K562 (cell line): ENCODE measurements around the gene EYA2. TPM values are rescaled to one million over a fixed set of nuclear protein-coding genes. Genes with fewer than 3 reads are reported as not detected.
A peak's percentile ranks its signal among the peaks of the same experiment; 100 is the strongest.

ENCODE experiments used
- C11orf30 ChIP-seq: fragments of 450-650 bp; IDR thresholded peaks from 2 replicates; pipeline ENCODE4 v1.6.1; 2016; ENCODE audit warnings: low read depth, mild to moderate bottlenecking
- GABPB1 ChIP-seq: sonication (generic); formaldehyde crosslinking; IDR thresholded peaks from 2 replicates; pipeline ENCODE4 v1.8.0; 2022; ENCODE audit warnings: mild to moderate bottlenecking, missing genetic modification reagents
- IFI16 ChIP-seq: fragments of 250-450 bp; sonication (Bioruptor Pico); IDR thresholded peaks from 2 replicates; pipeline ENCODE4 v2.1.2; 2022; ENCODE audit warnings: mild to moderate bottlenecking, inconsistent platforms
- MEF2A ChIP-seq: IDR thresholded peaks from 2 replicates; pipeline ENCODE4 v1.6.1; 2011; ENCODE audit warnings: low read depth, mild to moderate bottlenecking, low read length, moderate library complexity; ENCODE audit not compliant: control insufficient read depth
- MGA ChIP-seq: fragments of 450-650 bp; IDR thresholded peaks from 2 replicates; pipeline ENCODE4 v1.6.1; 2016; ENCODE audit warnings: mild to moderate bottlenecking, moderate library complexity
- XRCC4 ChIP-seq: IDR thresholded peaks from one replicate; pipeline ENCODE4 v1.6.1; 2011; ENCODE audit not compliant: insufficient read depth, insufficient read length; ENCODE audit errors: extremely low read depth
- ZBTB11 ChIP-seq, 3 experiments: fragments of 200-800 bp in 1 of 3; fragments of 250-450 bp in 1 of 3; fragments of 450-650 bp in 1 of 3; sonication (Bioruptor Pico) in 1 of 3; sonication (Bioruptor generic) in 1 of 3; formaldehyde crosslinking in 1 of 3; IDR thresholded peaks; 2 replicates each; pipeline versions ENCODE4 v1.6.1 to v1.8.0; 2016 to 2022; ENCODE audit warnings: mild to moderate bottlenecking in 2 of 3, missing genetic modification characterization in 2 of 3, missing compliant biosample characterization in 1 of 3, moderate library complexity in 1 of 3
- polyA plus RNA-seq, 8 experiments: library from polyadenylated mRNA; depleted of rRNA in 4 of 8; stranded (reverse) in 5 of 8; unstranded in 3 of 8; fragments of >200 nt; fragmentation: Nextera tagmentation in 2 of 8; fragmentation: Illumina TruSeq in 1 of 8; extraction: Ambion mirVana in 2 of 8; extraction: Trizol in 1 of 8; gene quantifications; 2 replicates each; pipeline versions ENCODE4 v1.2.1 to v1.2.3, GENCODE V29; 2011 to 2014; ENCODE audit warnings: inconsistent platforms in 1 of 8, missing spikeins in 1 of 8
- total RNA-seq, 7 experiments: library from RNA; depleted of rRNA in 6 of 7; stranded (reverse); fragments of >200 nt in 6 of 7; fragmentation: Illumina TruSeq in 2 of 7; extraction: Trizol in 2 of 7; gene quantifications; 2 replicates each; pipeline versions ENCODE4 v1.2.1 to v1.2.3, GENCODE V29; 2011 to 2021; ENCODE audit warnings: low replicate concordance in 1 of 7

The EYA2 gene
- total and polyA plus RNA-seq, 9 of the 15 experiments (the other 6 are each of a cell fraction or from before 2014, with no cell fraction given), result 0.03 TPM; not detected in 8

- TF ChIP-seq ZBTB11 (CRISPR knock-in tag; IDR thresholded peaks at IDR 0.05), result peak in 1 of 3 experiments; percentile 50; a peak in 1 of 6 replicates
- TF ChIP-seq GABPB1 (CRISPR knock-in tag), result no peak
- TF ChIP-seq C11orf30, result peak; percentile 53; the same call in 1 of the 2 replicates
- no peak for TF ChIP-seq MGA
- no peak for TF ChIP-seq IFI16 (CRISPR knock-in tag)
- TF ChIP-seq XRCC4, result no peak
- TF ChIP-seq MEF2A, result no peak
Observed at GRCh38 chr20:47212606-47213207, 318.1 kb downstream of the EYA2 start (continued).
